NCI-H82 treated with DMSO at 0.1 percent for 48 hours (cell line): ENCODE measurements around the gene SLC38A10.

Experiments used
- DNase-seq: peaks from one replicate; lab custom pipeline; 2025; ENCODE audit not compliant: unreplicated experiment; lab: John Stamatoyannopoulos, UW

Gene SLC38A10

GRCh38 chr17:81244358-81245023 is 50.6 kb downstream of the SLC38A10 start:
- no peak for DNase-seq

- no peak for DNase-seq
Observed at GRCh38 chr17:81243333-81243664, 51.8 kb downstream of the SLC38A10 start.

GRCh38 chr17:81242421-81243332 is 52.4 kb downstream of the SLC38A10 start:
- no peak for DNase-seq

- DNase-seq, result no peak
Observed at GRCh38 chr17:81241648-81242420, 53.3 kb downstream of the SLC38A10 start.

GRCh38 chr17:81241203-81241602 is 53.9 kb downstream of the SLC38A10 start:
- DNase-seq, result no peak

- no peak for DNase-seq
Observed at GRCh38 chr17:81240761-81241160, 54.3 kb downstream of the SLC38A10 start.

- no peak for DNase-seq
Observed at GRCh38 chr17:81239714-81240555, 55.2 kb downstream of the SLC38A10 start.

- peak; percentile 99 for DNase-seq
Observed at GRCh38 chr17:81238815-81239713, 56.0 kb downstream of the SLC38A10 start, which contains the start of the genes NDUFAF8 and TEPSIN. Gene NDUFAF8, plus strand, starts transcription at chr17:81239318. Its CDS starts 46 bp downstream, at chr17:81239364. Gene TEPSIN, minus strand, starts transcription at chr17:81239055. Its CDS starts 22 bp downstream, at chr17:81239033.

- DNase-seq, result no peak
Observed at GRCh38 chr17:81238490-81238814, 56.7 kb downstream of the SLC38A10 start.

- DNase-seq, result no peak
Observed at GRCh38 chr17:81237591-81238489, 57.3 kb downstream of the SLC38A10 start.

GRCh38 chr17:81236784-81237183 is 58.3 kb downstream of the SLC38A10 start:
- DNase-seq, result no peak

GRCh38 chr17:81235822-81236740 is 59.0 kb downstream of the SLC38A10 start:
- no peak for DNase-seq

- DNase-seq, result no peak
Observed at GRCh38 chr17:81234940-81235821, 59.9 kb downstream of the SLC38A10 start.

- no peak for DNase-seq
Observed at GRCh38 chr17:81234506-81234855, 60.6 kb downstream of the SLC38A10 start.

- no peak for DNase-seq
Observed at GRCh38 chr17:81233811-81234505, 61.1 kb downstream of the SLC38A10 start.

GRCh38 chr17:81233316-81233715 is 61.8 kb downstream of the SLC38A10 start:
- DNase-seq, result no peak
